HG03342 (cell line): ENCODE data around the gene CAPN12.

Source experiments
- ATAC-seq: cut with Tn5 transposase; IDR thresholded peaks from one replicate; pipeline ENCODE4 v1.9.1; 2021; ENCODE audit warnings: mild to moderate bottlenecking, moderate library complexity; ENCODE audit not compliant: unreplicated experiment

Gene CAPN12

DNA sequence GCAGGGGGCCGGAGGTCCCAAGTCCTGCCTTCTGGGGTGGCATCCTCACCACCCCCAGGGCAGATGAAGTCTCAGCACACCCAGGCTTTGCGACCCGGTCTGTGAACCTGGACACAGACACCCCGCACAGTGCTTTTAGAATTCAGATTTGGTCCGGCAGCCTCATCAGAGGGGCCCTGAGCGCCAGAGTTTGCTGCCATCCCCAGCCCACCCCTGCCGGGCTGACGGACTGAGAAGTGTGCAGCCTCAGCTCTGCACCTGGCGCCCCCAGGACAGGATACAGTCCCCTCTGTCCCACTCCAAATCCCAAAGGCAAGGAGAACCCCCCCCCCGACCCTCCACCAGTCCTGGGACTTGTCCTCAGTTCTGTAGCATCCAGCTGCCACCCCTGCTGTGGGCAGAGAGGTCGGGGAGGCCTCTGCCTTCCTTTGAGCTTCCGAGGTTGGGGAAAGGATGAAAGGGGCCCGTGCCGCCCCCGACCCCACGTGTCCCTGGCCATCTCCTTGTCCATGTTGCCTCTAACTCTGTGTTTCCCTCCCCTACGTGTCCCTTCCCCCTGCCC is 16.9 kb downstream of the CAPN12 start:
- ATAC-seq = no peak

DNA sequence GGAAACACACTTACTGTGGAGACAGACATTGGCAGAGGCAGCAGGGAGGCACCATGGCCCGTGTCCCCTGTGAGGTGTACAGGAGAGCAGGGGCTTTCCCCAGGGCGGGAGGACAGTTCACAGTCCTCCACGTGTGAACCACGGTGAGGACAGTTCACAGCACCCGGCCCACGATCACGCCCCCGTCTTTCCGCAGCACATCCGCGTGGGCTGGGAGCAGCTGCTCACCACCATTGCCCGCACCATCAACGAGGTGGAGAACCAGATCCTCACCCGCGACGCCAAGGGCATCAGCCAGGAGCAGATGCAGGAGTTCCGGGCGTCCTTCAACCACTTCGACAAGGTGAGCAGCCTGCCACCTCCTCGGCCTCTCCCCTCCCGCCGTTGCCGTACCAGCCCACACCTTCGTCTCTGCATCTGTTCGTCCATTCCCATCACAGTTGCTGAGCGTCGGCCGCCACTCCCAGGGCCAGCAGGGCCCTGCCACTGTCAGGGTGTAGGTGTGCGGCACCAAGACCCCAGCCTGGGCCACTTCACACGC is 17.4 kb downstream of the CAPN12 start:
- ATAC-seq = no peak

DNA sequence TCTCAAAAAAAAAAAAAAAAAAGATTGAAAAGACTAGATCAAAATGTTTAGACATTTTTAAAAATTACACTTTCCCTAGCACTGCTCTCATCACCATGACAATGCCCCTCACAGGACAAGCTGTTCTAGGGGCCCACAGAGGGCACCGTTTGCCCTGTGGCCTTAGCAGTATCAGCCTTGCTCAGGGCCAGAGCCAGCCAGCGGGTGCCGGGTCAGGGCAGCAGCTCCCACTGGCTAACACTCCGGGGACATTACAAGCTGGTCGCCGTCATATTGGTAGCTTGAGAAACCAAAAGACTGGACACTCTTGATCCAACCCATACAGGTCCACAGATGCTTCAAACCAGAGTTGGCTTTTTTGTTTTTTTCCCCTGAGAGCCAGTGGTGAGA is 18.0 kb downstream of the CAPN12 start:
- no peak for ATAC-seq

DNA sequence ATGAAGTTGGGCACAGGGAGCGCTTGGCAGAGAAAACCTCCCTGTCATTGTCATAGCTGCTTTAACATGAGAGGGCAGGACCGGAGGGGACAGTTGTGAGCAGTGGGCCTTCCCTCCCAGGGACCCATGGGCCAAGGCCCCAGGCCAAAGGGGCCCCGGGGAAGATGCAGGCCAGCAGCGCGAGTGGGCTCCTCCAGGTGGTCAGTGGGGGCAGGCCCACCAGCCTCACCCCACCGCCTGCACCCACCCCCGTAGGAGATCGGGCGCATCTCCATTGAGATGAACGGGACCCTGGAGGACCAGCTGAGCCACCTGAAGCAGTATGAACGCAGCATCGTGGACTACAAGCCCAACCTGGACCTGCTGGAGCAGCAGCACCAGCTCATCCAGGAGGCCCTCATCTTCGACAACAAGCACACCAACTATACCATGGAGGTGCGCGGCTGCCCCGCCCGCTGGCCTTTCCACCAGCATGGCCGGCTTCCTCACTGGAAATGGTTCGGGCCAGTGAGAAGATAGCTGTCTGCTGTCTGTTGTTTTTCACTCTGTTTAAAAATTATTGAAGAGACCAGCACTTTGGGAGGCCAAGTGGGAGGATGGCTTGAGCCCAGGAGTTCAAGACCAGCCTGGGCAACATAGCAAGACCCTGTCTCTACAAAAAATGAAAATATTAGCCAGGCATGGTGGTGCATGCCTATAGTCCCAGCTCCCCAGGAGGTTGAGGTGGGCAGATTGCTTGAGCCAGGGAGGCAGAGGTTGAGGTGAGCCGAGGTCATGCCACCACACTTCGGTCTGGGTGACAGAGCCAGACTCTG is 18.6 kb downstream of the CAPN12 start:
- no peak for ATAC-seq

DNA sequence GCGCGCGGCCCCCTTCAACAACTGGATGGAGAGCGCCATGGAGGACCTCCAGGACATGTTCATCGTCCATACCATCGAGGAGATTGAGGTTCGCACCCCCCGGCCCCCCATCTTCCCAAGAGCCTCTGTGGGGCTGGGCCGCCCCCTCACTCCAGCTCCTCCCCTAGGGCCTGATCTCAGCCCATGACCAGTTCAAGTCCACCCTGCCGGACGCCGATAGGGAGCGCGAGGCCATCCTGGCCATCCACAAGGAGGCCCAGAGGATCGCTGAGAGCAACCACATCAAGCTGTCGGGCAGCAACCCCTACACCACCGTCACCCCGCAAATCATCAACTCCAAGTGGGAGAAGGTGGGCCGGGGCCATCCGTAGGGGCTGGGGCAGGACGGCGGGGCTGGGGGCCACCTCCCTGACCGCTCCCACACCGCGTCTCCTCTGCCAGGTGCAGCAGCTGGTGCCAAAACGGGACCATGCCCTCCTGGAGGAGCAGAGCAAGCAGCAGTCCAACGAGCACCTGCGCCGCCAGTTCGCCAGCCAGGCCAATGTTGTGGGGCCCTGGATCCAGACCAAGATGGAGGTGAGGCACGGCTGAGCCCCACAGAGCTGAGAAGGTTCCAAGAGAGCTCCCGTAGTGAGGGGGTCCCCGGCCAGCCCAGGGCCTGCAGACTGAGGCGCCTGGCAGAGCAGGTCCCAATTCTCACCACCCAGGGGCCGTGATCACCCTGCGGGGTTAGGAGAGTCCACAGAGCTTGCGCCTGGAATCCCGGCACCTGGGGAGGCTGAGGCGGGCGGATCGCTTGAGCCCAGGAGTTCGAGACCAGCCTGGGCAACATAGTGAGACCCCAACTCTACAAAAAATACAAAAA is 20.1 kb downstream of the CAPN12 start:
- no peak for ATAC-seq

DNA sequence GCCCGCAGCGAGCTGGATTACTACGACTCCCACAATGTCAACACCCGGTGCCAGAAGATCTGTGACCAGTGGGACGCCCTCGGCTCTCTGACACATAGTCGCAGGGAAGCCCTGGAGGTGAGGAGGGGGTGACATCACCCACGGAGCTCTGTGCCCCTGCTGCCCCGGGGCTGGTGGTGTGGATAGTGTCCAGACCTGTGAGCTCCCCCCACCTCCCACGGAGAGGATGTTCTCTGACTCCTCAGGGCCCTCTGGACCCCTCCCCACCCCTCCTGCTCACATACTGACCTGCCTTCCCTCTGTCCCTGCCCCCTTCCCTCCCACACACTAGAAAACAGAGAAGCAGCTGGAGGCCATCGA is 20.7 kb downstream of the CAPN12 start:
- ATAC-seq = no peak

DNA sequence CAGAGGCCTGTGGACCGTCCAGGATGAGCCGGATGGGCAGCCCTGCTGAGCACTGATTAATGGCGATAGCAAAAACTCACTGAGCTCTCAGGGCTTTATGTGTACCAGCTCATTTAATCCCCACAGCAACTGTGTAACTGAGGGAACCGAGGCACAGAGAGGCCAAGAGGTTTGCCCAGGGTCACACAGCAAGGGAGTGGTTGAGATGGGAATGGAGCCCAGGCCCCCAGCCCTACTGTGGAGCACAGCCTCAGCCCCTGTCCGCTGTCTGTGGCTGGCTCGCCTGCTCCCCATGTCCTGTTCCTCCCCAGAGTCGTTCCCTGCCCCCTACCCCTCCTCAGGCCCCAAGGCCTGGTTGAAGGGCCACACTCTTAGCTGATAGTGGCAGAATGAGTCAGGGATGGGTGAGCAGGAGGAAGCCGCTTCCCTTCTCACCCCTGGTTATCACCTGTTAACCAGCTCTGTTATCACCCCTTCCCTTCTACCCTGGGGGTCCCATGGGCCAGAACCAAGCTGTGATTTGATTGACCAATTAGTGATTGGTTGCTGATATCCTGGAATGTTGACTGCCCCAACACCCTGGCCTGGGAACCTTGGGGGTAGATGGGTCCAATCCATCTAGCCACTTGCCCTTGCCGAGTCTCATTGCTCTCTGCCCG is 21.2 kb downstream of the CAPN12 start:
- ATAC-seq = no peak

DNA sequence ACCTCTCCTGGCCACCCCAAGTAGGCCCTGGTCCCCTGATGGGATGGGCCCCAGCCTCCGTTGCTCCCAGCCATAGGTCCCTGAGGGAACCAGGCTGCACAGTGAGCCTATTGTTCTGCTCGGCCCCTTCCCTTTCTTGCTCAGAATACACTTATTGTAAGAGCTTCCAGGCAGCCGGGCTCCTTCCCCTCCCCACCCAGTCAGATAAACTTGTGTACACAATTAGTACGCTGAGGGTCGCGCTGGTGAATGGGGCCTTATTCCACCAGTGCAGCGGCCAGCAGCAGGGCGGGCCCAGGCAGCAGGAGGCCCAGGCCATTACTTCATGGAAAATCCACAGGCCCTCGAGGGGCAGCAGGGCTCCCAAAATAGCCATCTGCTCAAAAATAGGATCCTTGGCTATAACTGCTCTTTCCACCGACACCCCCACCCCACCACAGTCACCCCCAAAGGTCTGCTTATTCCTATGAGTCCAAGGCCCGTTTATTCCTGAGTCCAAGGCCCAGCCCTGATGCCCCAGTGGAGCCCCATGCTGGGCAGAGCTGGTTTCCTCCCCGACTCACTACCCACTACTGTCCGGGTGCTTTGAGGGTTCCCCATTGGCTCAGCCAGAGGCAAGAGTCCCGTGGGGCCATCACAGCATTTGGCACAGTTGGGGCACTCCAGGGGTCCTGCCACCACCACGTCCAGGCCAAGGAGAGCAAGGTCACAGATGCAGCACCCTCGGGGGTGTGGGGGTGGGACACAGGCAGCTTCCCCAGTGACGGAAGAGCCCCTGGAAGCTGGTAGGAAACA is 22.1 kb downstream of the CAPN12 start:
- no peak for ATAC-seq

DNA sequence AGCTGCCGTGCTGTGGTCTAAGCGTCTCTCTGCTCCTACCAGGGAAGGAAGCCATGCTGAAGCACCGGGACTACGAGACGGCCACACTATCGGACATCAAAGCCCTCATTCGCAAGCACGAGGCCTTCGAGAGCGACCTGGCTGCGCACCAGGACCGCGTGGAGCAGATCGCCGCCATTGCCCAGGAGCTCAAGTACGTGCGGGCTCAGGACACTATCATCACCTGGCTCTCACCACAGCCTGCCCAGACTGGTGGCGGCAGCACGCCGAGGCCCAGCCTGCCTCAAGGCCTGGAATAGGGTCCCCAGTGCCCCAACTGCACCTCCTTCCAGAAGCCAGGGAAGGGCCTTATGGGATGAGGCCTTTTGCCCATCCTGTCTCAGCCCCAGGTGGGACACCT is 22.8 kb downstream of the CAPN12 start:
- no peak for ATAC-seq

DNA sequence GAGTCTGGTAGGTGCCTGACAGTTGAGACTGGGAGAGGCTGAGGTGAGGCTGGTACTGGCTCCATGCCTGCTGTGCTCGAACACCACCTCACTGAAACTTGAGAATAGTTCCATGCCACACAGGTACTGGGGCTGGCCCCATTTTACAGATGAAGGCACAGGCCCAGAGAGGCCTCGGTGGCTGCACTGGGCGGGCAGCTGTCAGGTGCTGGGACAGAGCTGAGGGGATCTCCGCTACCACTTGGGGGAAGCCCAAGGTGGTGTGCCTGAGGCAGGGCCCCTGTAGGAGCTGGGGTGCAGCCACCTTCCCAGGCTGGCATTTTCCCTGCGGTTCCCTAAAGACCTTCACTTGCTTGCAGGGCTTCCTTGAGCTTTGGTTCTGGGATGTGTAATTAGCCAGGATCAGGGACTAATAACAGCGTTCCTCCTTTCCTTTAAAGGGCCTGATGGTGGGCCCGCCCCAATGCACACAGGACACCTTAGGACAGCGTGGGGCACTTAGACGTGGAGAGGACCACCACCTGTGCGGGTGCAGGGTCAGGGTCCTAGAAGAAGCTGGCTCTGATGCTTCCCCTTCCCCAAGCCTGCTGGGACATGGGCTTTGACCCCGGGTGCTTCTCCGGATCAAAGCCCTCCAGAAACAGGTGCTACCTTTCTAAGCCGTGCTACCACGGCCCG is 23.6 kb downstream of the CAPN12 start:
- no peak for ATAC-seq

DNA sequence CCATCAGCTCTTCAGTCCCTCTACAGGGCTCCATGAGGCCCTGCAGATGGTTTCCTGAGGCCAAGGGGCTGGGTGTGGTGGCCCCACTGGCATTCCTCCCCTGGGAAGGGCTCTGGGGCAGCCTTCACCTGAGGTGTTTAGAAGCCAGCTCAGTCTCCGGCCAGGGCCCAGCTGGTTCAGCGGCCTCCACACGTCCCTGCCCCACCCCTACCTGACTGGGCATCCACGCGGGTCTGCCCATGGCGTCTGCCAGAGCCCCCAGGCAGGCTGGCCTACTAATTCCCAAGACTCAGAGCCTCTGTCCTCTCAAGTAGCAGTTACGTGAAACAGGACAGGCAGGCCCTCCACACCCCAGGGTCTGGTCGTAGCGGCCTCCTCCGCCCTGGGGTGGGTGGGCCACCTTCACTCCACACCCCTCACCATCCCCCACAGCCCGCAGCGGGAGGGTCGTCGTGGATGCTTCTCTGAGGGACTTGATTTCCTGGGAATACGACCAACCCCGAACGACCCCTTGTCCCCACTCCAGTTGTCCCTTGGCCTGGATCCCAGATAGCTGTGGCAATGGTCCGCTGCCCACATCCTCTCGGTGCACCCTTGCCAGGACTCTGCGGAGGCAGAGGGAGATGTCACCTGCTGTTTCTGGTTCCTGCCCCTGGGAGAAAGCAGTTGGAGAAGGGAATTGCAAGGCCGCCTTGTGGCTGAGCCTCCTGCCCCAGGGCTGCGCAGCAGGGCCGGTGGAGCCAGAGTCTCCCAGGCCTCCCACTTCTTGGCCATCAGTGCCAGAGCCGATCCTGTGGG is 24.3 kb downstream of the CAPN12 start:
- no peak for ATAC-seq

DNA sequence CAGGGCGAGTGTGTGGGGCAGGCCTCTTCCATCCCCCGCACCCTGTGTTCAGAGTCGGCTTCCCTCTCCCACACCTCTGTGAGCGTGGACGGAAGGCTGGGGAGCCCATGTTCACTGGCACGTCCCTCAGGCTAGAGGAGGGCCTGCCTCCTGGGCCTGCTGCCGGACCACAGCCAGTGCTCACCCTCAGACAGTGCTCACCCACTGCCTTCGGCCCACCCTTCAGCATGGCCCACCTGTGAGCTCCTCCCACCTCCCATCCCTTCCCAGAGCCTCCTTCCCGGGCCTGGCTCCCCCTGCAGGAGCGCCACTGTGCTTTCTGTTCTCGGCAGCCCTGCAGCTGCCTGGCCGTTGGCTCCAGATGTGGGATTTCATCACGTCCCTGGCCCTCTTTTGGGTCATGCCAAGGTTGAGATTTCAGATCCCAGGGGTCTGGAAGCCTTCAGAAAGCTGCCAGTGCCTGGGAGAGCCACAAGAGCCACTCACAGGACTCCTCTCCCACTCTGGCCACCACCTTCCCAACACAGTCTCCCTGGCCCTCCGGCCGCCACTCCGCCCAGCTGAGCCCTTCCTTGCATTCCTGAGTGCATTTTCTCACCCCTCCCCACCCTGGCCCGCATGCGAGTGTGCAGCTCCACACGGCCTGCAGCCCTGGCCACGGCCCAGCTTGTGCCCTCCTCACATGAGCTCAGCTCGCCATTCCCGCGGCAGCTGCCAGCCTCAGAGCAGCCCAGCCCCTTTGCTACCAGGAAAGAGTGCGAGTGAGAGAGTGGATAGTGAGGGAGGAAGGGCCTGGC is 25.3 kb downstream of the CAPN12 start:
- no peak for ATAC-seq

DNA sequence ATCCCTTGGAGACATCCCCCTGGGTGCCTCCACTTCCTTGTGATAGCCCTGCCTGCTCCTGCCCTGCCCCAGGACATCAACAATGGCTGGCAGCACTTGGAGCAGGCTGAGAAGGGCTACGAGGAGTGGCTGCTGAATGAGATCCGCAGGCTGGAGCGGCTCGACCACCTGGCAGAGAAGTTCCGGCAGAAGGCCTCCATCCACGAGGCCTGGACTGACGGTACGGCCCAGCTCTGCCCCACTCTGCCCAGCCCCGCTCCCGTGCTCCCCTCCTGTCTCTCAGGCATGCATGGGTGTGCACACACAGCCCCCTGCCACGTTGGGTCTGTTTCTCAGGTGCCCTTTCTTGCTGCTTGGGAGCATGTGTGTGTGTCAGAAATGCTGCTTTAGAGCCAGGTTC is 26.4 kb downstream of the CAPN12 start:
- no peak for ATAC-seq

DNA sequence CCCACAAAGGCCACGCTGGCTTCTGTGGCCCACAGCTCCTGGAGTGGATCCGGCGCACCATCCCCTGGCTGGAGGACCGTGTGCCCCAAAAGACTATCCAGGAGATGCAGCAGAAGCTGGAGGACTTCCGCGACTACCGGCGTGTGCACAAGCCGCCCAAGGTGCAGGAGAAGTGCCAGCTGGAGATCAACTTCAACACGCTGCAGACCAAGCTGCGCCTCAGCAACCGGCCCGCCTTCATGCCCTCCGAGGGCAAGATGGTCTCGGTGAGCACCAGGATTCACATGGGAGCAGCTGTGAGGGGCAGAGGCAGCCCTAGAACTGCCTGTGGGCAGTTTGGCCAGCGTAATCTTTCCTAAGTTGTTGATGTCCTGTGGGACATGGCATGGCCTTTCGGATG is 27.2 kb downstream of the CAPN12 start:
- ATAC-seq = no peak

DNA sequence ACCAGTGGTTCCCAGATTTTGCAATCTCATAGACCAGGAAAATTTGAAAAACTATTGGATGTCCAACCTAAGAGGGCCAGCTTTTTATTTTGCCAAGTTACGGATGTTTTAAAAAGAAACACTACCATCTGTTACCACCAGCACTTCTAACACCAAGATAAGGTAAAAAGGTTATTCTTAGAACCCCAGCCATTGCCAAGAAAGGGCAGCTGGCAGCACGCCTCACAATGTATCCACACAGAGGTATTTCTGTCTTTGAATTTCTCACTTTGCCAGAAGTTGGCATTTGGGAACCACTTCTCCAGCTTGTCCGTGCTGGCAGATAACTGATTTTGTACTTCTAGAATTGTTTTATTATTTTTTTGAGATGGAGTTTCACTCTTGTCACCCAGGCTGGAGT is 28.7 kb downstream of the CAPN12 start:
- no peak for ATAC-seq

DNA sequence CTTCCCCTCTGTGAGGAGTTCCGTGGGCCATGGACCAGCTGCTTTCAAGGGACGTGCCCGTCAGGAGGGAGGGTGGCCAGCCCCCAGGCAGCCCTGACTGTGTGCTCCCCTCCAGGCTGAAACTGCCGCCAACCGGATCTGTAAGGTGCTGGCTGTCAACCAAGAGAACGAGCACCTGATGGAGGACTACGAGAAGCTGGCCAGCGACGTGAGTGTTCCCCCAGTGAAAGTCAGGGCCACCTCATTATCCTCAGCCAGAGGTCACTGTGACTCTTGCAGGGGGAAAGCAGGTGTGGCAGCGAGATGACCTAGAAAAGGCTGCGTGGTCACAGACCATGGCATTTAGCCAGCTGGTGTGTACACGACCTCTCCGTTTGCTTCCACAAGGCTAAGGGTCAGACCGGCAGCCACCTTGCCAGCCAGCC is 29.9 kb downstream of the CAPN12 start:
- ATAC-seq = no peak

DNA sequence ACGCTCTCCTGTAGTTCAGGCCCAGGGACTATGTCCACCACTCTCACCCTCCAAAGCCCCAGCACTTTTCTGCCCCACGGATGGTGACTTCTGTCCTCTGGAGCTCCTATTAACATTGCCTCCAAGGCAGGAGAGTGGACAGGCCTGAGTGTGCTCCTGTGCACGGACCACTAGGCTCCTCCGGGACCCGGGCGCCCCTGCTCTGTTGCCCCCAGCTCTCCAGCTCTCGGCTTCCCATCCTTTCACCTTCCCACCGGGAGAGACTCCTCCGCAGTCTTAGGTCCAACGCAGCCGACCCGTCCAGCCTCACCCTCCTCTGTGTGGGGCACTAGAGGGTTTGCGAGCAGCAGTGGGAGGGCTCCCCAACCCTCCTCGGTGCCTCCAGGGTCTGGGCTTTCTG is 30.4 kb downstream of the CAPN12 start:
- ATAC-seq = no peak

DNA sequence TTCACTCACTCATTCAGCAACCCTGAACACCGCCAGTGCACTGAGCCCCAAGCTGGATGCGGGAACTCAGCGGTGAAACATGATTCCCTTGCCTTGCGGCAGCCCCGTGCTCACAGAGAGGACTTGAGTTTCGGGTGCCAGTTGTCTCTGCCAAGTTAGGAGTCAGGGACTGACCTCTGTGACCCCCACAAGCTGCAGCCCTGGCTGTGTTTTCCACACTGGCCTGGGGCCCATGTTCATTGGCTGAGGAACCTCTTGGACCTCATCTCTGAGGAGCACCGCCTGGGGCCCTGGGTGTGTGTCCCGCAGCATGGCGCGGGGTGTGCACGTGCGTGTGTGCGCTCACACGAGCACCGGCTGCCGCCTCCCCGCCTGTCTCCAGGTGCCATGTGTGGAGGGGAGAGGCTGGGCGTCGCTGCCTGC is 31.0 kb downstream of the CAPN12 start:
- no peak for ATAC-seq
